ENCODE measurements around the gene ZBTB16.

ZBTB16 gene

DNA sequence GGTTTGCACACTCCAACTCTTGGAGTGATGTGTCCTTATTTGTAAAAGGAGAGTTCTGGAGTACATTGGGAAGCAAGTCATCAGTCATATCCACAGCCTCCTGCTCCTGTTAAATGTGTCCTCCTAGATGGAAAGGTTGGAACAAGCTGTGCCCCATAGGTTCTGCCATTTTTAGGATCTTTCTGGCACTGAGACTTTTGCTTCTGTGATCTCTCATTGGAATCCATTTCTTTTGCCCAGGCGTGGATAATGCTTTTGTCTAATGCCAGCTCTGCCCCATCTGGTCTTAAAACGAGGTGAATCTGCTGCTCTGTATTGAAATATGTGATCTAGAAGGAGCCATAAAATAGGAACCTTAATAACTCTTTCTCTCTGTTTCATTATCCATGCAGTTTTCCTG, 66.4 kb downstream of the ZBTB16 start:
- no peak for TF ChIP-seq MYC (IDR thresholded peaks at IDR 0.05; ENCODE audit: low read depth, low read length)
- no peak for TF ChIP-seq POLR2A (IDR thresholded peaks at IDR 0.05; ENCODE audit: extremely low read depth, insufficient read length)
- TF ChIP-seq, protein P1, sequence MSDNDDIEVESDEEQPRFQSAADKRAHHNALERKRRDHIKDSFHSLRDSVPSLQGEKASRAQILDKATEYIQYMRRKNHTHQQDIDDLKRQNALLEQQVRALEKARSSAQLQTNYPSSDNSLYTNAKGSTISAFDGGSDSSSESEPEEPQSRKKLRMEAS (IDR thresholded peaks at IDR 0.05; ENCODE audit: low read depth, low read length) = no peak
- DNase-seq (ENCODE audit: low read depth) = no peak
- H3K4me3 ChIP-seq (ENCODE audit: low read depth, low read length) = no peak overlapping the region

DNA sequence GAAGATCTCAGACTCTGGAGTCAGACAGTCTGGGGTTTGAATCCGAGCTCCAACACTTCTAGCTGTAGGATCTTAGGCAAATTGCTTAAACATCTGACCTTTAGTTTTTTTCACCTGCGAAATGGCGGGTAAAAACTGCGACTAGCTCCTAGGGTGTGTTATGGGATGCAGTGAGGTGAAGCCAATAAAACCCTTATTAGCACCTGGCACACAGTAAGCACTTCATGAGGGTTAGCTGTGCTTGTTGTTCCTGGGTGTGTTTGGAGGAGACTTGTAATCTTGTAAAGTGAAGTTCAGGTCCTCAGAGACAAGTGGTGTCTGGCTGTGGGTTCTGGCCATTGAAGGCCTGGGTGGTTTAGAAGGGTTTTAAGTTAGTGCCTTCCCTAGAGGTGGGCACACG, 68.9 kb downstream of the ZBTB16 start:
- TF ChIP-seq, protein P2, sequence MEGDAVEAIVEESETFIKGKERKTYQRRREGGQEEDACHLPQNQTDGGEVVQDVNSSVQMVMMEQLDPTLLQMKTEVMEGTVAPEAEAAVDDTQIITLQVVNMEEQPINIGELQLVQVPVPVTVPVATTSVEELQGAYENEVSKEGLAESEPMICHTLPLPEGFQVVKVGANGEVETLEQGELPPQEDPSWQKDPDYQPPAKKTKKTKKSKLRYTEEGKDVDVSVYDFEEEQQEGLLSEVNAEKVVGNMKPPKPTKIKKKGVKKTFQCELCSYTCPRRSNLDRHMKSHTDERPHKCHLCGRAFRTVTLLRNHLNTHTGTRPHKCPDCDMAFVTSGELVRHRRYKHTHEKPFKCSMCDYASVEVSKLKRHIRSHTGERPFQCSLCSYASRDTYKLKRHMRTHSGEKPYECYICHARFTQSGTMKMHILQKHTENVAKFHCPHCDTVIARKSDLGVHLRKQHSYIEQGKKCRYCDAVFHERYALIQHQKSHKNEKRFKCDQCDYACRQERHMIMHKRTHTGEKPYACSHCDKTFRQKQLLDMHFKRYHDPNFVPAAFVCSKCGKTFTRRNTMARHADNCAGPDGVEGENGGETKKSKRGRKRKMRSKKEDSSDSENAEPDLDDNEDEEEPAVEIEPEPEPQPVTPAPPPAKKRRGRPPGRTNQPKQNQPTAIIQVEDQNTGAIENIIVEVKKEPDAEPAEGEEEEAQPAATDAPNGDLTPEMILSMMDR (IDR thresholded peaks at IDR 0.05; ENCODE audit: low read depth, low read length) = no peak
- TF ChIP-seq POLR2A (IDR thresholded peaks at IDR 0.05; ENCODE audit: extremely low read depth, insufficient read length) (no peak), MYC (IDR thresholded peaks at IDR 0.05; ENCODE audit: low read depth, low read length) (no peak)
- TF ChIP-seq, protein P1 (IDR thresholded peaks at IDR 0.05; ENCODE audit: low read depth, low read length) = no peak
- no peak overlapping the region for H3K4me3 ChIP-seq (ENCODE audit: low read depth, low read length)
- no peak for DNase-seq (ENCODE audit: low read depth)

DNA sequence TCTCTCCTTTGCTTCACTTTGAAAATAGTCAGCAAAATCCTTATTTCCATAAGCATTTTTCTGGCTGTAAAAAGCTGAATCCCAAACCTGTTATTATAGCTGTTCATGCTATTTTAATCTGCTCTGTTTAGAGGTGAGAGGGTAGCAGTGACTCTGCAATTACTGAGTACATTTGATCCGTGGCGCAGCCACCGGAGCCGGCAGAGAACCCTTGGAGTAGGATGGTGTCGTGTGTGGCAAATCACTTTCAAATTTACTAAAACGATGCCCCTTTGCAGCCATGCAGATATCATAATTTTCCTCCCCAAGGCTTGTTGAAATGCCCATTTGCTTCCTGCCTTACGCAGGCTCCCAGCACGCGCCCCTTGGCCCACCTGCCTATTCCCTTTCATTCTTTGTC, 69.6 kb downstream of the ZBTB16 start:
- DNase-seq (ENCODE audit: low read depth) = no peak
- H3K4me3 ChIP-seq (ENCODE audit: low read depth, low read length) = no peak overlapping the region
- TF ChIP-seq MYC (IDR thresholded peaks at IDR 0.05; ENCODE audit: low read depth, low read length) (no peak), POLR2A (IDR thresholded peaks at IDR 0.05; ENCODE audit: extremely low read depth, insufficient read length) (no peak)
- TF ChIP-seq, protein P2 (IDR thresholded peaks at IDR 0.05; ENCODE audit: low read depth, low read length) = no peak

DNA sequence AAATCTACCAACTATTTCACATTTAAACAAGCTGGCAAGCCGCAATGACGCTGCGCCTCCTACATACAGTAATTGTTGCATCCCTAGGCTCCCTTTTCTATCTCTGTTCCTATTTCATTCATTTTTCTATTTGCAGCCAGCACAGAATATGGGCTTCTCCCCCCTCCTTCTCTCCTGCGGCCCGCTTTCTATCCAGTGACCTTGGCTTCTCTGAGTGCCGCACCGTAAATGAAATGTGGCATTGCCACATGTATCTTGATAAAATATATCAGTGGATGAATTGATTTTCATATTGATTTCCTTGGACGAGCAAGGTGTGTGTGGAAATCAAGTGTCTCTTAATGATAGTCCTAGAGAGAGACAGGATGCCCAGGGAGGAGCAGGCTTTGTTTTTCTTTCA, 70.2 kb downstream of the ZBTB16 start:
- H3K4me3 ChIP-seq (ENCODE audit: low read depth, low read length) = no peak overlapping the region
- DNase-seq (ENCODE audit: low read depth) = no peak
- TF ChIP-seq, protein P2 (IDR thresholded peaks at IDR 0.05; ENCODE audit: low read depth, low read length) = no peak
- TF ChIP-seq MYC (IDR thresholded peaks at IDR 0.05; ENCODE audit: low read depth, low read length) (no peak), POLR2A (IDR thresholded peaks at IDR 0.05; ENCODE audit: extremely low read depth, insufficient read length) (no peak)
- TF ChIP-seq, protein P1 (IDR thresholded peaks at IDR 0.05; ENCODE audit: low read depth, low read length) = no peak

DNA sequence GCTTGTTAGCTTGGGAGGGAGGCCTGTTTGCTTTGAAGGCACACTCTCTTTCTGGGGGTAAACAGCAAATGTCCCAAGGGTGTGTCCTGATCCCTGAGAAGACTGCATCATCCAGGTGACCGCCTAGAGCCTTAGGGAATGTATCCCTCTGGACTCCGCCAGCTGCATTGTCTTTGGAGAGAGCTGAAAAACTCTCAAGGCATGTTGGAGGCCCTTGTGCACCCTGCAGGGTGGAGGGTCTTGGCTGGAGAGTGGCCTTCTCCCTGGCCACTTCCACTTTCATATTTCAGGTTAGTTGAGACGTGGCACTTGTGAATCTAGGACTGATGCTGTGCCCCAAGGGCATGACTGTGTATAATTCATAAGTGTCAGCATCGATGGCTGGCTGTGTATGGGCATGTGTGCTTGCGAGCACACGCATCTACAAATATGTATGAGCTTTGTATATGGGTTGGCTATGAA, 70.6 kb downstream of the ZBTB16 start:
- no peak for DNase-seq (ENCODE audit: low read depth)
- no peak for TF ChIP-seq MYC (IDR thresholded peaks at IDR 0.05; ENCODE audit: low read depth, low read length)
- TF ChIP-seq, protein P2 (IDR thresholded peaks at IDR 0.05; ENCODE audit: low read depth, low read length) = no peak
- TF ChIP-seq, protein P1 (IDR thresholded peaks at IDR 0.05; ENCODE audit: low read depth, low read length) = no peak
- TF ChIP-seq POLR2A (IDR thresholded peaks at IDR 0.05; ENCODE audit: extremely low read depth, insufficient read length) = no peak
- no peak overlapping the region for H3K4me3 ChIP-seq (ENCODE audit: low read depth, low read length)

DNA sequence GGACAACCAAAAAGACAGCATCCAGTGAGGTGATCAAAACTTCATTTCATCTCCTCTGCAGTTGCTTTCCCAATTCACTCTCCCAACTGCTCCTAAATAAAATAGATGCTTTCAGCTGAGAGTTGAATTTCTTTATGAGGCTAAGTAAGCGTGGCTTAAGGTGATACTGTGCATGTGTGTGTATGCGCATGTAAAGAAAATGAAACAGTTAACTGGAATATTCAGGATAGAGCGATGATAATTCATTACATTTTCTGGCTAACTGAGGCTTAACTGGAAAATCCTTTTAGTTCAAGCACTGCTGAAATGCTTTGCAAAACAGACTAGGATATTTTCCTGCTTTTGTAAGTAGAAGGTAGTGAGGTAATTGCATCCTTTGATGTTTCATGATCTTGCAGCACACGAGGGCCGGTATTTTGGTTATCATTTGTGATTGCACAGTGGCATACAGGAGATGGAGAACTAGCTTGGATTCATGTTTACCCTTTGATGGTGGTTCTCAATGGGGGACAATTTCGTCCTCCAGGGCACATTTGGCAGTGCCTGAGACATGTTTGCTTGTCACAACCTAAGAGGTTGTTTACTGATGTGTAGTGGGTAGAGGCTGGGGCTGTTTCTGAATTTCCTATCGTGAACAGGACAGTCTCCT, 71.2 kb downstream of the ZBTB16 start:
- no peak overlapping the region for H3K4me3 ChIP-seq (ENCODE audit: low read depth, low read length)
- DNase-seq (ENCODE audit: low read depth) = no peak
- TF ChIP-seq, protein P2 (IDR thresholded peaks at IDR 0.05; ENCODE audit: low read depth, low read length) = no peak
- TF ChIP-seq POLR2A (IDR thresholded peaks at IDR 0.05; ENCODE audit: extremely low read depth, insufficient read length) = no peak

All from NB4 (cell line).